Right ventricle myocardium inferior (tissue), 1 donor: ENCODE measurements around the gene ZFR. TPM values are rescaled to one million over a fixed set of nuclear protein-coding genes. Genes with fewer than 3 reads are reported as not detected.
"Not testable (repeated sequence)": the region's sequence is repeated elsewhere in the genome, so short reads cannot be mapped to it uniquely, and the experiment has no call there.

Experiments
- ATAC-seq: fragments of 200-7000 bp; cut with Tn5 transposase; one replicate; pipeline ENCODE4 v1.9.1; 2020; ENCODE audit warnings: mild to moderate bottlenecking, moderate library complexity
- DNase-seq: peaks from one replicate; pipeline ENCODE4 v3.0.0; 2021; ENCODE audit errors: missing footprints
- intact Hi-C: fragments of 100-400 bp; cut with DNase I; formaldehyde crosslinking; loops from one replicate; pipeline ENCODE4 v1.11.0; 2022
- total RNA-seq: library from RNA; stranded (reverse); fragmentation: NEBNext Ultra II Directional; extraction: Animal tissue kit (Norgen Biotek cat#: 25700); gene quantifications from one replicate; pipeline ENCODE4 v1.2.1, GENCODE V29; 2021
- donor health status: DM: no; HTN: yes; CAD: no; lungs with severe emphysema.

The ZFR gene
- total RNA-seq, 1 donor from 2014 or later: 51.8 TPM

- no peak for ATAC-seq
- no peak for DNase-seq
- intact Hi-C loops: no loop called here
Measured at GRCh38 chr5:32332966-32333365, 111.6 kb downstream of the ZFR start.

DNA sequence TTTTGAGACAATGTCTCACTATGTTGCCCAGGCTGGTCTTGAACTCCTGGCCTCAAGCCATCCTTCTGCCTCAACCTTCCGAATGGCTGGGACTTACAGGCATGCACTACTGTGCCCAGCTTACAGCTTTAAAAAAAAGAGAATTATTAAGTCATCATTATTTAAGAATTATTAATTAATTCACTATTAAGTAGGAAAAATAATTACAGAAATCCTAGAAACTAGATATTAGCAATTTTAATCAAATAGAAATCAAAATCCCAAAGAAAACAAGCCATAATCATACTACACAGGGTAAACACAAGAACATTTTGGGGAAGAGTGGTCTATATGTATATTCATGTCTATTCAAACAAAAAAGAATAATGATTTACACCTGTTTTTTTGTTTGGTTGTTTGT, 112.2 kb downstream of the ZFR start:
- intact Hi-C loops: no loop called here
- DNase-seq (no peak), ATAC-seq (no peak)

- ATAC-seq (no peak), DNase-seq (no peak)
- intact Hi-C loops: no loop called here
Measured at GRCh38 chr5:32331935-32332274, 112.6 kb downstream of the ZFR start.

DNA sequence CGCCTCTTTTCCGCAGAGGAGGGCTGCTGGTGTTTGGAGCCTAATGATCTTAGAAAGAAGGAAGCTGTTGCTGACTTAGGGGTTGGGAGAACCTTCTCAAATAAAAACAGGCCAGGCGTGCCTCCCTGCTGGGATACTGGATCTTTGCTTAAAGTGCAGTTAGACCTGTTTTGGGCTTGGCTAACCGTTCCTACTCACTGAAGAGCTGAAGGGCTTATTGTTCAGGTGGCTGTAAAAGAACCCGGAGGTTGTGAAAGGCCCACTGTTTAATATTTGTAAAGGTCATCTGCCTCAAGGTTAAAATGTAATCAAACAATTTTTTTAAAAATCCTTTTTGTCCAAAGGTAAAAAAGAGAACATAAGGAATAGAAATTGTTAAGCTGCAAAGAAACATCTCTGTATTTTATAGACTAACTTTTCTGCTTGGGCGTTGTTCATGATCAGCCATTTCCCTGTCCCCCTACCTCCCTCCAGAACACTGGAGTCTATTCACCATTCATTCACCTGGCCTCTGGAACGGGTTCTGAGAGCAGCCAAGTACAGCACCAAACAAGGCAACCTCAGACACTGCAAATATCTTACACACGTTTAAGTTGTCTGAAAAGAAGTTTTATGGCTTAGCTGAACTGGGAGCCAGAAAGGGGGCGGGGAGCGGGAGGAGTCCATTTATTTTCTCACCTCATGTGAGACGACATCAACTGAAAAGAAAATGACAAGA, 113.2 kb downstream of the ZFR start:
- DNase-seq (no peak), ATAC-seq (no peak)
- intact Hi-C loops: no loop called here

DNA sequence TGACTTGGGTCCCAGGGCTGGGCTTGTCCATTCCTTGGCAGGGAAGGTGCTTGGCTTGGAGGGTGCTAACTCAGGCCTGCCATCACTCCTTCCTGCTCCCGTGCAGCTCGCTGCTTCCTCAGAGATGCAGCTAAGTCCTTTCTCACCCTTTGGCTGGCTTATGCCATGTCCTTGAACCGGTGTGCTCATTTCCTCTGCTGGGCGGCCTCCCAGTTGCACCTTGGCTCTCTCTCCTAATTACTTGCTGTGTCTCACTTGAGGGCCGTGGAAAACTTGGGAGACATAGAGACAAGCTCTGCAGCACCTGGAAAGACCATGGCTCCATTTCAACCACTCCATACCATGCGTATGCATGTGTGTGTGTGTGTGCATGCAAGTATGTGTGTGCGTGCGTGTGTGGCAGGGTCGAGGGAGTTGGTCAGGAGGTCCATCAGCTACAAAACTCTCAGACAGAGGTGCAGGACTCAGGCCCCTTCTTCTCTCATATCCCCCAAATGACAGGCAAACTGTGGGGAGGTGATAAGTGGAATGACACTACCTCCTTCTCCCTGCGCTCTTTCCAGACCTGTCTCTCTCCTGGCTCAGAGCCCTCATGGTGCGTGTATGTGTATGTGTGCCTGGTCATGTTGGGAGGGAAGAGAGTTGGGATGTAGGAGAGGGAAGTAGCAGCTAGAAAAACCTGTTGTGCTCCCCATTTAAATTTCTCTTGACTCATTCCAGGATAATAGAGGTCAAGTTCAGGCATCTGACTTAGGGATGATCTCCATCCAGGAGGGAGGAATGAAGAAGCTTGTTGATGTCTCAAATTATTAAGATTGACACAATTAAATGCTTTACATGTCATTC, 114.2 kb downstream of the ZFR start:
- intact Hi-C loops: no loop called here
- ATAC-seq (no peak), DNase-seq (no peak)

DNA sequence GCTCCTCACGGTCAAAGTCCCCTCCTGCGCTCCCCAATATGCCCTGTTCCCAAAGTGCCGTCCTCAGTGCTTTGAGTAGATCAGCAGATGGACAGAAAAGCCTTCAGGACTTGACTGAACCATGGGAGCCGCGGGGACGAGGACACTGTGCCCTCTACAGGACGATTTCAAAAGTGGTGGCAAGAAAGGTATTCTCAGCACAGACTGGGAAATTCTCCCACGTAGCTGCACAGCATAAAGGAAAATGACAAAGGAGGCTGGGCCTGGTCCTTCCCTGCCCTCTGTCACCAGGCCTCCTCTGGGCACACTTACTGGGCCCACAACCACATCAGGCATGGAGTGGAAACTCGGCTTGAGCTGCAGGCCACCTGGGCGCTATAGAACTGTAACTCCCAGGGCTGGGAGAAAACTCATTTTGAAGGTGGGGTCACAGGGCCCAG, 115.1 kb downstream of the ZFR start:
- ATAC-seq (peak; percentile 91), DNase-seq (no peak)
- intact Hi-C loops: loop anchor here (1.0 kb wide), 1 partner anchor 97 kb away; no protein-coding TSS in a partner anchor

DNA sequence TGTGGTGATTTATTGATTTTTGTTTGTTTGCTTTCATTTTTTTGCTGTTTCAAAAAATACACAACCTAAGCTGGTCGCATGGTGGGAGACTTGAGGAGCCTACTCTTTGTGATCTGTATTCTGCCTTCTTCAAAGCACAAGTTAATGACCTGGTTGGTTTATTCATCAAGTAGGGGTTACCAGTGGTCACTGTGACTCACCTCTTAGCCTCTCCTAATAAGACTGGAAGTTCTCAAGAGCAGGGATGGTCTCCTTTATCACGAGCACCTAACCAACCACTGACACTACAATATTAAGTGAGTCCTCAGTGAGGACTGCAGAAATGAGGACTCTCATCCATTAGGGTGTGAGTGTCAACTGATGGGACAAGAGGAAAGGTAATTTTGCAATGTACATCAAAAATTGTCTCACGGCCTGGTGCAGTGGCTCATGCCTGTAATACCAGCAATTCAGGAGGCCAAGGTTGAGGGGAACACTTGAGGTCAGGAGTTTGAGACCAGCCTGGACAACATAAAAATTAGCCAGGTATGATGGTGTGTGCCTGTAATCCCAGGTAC, 118.2 kb downstream of the ZFR start:
- intact Hi-C loops: no loop called here
- ATAC-seq: no peak

DNA sequence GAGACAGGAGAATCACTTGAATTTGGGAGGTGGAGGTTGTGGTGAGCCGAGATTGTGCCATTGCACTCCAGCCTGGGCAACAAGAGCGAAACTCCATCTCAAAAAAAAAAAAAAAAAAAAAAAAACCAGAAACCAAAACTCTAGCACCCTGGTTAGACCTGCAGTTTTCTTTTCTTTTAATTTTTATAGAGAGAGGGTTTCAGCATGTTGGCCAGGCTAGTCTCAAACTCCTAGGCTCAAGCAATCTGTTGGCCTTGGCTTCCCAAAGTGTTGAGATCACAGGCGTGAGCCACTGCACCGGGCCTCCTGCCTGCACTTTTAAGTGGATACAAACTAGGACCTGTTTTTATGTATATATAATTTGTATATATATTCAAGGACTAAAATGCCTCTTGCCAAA, 118.9 kb downstream of the ZFR start:
- DNase-seq (no peak), ATAC-seq (no peak)
- intact Hi-C loops: no loop called here

More for the DNA sequence above, 118.2 kb downstream of the ZFR start:
- DNase-seq: no peak

DNA sequence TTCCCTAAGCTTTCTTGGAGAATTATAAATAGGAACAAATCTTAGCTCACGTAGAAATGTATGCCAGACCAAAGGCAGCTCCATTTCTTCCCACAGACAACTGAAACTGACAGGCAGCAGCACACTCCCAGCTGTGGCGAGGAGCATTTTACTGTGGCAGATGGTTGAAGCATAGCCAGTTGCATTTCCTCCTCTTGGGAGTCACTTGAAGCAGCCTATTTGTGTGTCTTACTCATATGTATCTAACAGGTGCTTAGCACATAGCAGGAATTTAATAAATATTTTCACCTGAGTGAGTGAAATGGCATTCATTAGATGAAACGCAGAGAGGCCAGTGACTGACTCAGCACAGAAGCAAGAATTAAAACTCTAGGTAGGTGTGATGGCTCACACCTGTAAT, 119.5 kb downstream of the ZFR start:
- ATAC-seq: no peak

DNA sequence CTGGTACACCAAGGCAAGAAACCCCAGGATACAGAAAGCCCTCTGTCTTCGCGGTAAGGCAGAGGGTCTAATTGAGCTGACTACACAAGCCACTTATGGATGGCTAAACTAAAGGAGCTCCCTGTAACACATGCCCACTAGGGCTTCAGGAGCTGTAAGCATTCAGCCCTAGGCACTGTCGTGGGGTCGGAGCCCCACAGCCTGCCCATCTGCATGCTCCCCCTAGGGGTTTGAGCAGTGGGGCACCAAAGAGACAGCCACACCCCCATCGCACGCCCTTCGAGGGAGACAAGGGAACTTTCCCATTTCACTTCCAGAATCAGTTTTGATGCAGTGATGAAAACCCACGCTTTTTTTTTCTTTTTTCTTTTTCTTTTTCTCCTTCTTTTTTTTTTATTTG, 120.8 kb downstream of the ZFR start:
- ATAC-seq: no peak
- intact Hi-C loops: no loop called here

More for the DNA sequence above, 119.5 kb downstream of the ZFR start:
- DNase-seq: no peak
- intact Hi-C loops: no loop called here

DNA sequence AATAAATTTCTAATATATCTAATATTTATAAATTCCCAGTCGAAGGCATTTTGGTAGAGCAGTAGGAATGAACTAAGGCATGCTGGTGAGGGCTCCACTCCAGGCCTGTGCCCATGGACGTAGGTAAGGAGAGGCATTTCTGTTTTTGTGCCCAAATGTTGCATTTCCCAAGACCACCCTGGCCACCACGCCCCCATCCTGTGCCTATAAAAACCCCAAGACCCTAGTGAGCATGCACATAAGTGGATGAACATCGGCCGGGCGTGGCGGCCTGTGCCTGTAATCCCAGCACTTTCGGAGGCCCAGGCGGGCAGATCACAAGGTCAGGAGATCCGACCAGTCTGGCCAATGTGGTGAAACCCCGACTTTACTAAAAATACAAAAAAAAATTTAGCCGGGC, 121.7 kb downstream of the ZFR start:
- intact Hi-C loops: no loop called here
- no peak for ATAC-seq
- DNase-seq: no peak

More for the DNA sequence above, 120.8 kb downstream of the ZFR start:
- DNase-seq: no peak

GRCh38 chr5:32321787-32322186, 122.8 kb downstream of the ZFR start:
- ATAC-seq, intact Hi-C loops, DNase-seq: not testable (repeated sequence)

GRCh38 chr5:32320576-32320975, 124.0 kb downstream of the ZFR start:
- intact Hi-C loops: no loop called here
- ATAC-seq: no peak
- no peak for DNase-seq

GRCh38 chr5:32319926-32320543, 124.5 kb downstream of the ZFR start:
- intact Hi-C loops: no loop called here
- ATAC-seq (no peak), DNase-seq (no peak)

GRCh38 chr5:32319392-32319791, 125.1 kb downstream of the ZFR start:
- ATAC-seq (no peak), DNase-seq (no peak)
- intact Hi-C loops: no loop called here

DNA sequence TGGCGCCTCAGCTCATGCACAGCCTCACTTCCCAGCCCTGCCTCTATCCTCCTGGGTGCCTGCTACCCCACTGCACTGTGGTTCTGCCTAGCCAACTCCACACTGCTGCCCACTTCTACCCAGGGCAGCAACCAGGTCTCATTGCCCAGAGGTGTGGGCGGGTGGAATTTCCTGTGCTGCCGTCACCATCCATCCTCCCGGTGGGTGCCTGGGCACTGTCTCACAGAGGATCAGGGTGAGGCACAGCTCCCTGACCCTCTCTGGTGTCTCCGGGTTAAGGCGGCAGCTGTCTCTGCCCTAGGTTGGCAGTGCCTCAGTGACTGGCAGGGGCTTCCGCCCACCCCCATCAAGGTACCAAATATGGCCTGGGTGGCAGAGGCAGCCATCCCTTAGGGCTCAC, 127.5 kb downstream of the ZFR start:
- no peak for DNase-seq
- no peak for ATAC-seq

DNA sequence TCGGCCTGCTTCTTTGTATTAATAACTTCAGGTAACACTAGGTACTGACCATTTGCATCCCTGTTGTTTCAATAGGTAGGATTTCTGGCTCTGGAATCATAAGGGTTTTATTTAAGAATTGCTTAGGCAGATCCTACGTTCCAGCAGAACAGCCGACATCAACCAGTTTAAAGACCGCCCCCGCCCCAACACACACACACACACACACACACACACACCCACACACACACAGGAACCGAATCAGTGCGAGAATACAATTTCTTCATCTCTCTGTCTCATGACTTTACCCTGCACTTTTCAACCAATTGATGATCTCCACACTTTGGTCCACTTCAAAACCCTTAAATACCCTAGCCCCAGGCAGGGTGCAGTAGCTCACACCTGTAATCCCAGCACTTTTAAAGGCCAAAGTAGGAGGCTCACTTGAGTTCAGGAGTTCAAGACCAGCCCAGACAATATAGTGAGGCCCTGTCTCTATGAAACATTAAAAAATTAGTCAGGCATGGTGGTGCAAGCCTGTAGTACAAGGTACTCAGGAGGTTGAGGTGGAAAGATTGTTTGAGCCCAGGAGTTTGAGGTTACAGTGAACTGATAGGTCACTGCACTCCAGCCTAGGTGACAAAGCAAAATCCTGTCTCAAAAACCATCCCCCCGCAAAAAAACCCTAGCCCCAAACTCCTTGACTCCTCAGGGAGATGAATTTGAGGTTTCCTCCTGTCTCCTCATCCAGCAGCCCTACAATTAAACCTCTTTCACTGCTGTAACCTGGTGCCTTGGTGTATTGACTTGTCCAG, 129.1 kb downstream of the ZFR start:
- DNase-seq (no peak), ATAC-seq (no peak)
- intact Hi-C loops: no loop called here

More for the DNA sequence above, 127.5 kb downstream of the ZFR start:
- intact Hi-C loops: no loop called here

DNA sequence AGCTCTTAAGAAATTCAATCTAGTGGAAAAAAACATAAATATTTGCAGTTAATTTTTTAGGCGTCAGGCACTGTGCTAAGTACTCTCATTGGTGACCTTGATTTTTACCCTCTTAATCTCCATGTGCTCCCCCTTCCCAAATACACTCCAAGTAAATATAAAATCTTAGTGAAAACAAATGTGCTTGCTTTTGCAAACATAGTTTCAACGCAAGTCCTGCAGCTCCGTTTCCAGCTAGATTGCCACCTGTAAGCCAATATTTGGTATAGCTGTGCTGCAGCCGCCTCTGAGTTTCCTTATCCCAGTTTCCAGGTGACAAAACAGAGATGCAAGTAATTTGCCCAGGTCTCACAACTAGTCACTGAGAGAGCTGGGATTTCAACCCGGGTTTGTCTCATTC, 129.9 kb downstream of the ZFR start:
- intact Hi-C loops: loop anchor here (5.0 kb wide), 1 partner anchor 82 kb away; no protein-coding TSS in a partner anchor
- DNase-seq (no peak), ATAC-seq (no peak)

- intact Hi-C loops: loop anchor here (5.0 kb wide), 1 partner anchor 82 kb away; no protein-coding TSS in a partner anchor
- not testable (repeated sequence) for DNase-seq, ATAC-seq
Measured at GRCh38 chr5:32314152-32314488, 130.4 kb downstream of the ZFR start.
